NCI-H1417 (cell line): ENCODE results near the gene GALR2.

ENCODE experiments used
- DNase-seq, 3 experiments: peaks; one replicate each; lab custom pipeline; 2025; lab: John Stamatoyannopoulos, UW

GALR2 gene

GRCh38 chr17:76092526-76093413, 18.2 kb downstream of the GALR2 start:
- no peak for DNase-seq

GRCh38 chr17:76094046-76094445, 19.5 kb downstream of the GALR2 start:
- DNase-seq = no peak

- no peak for DNase-seq
These were observed 21.4 kb downstream of the GALR2 start for GRCh38 chr17:76095943-76096342.

- DNase-seq = no peak
These were observed 23.2 kb downstream of the GALR2 start for GRCh38 chr17:76097716-76098295.

GRCh38 chr17:76102944-76103273, 28.3 kb downstream of the GALR2 start:
- DNase-seq = peak in 2 of 3 experiments; percentile 35 to 49

- peak; percentile 91 to 97 (median 96) for DNase-seq
These were observed 28.9 kb downstream of the GALR2 start, which contains the start of gene EXOC7 for GRCh38 chr17:76103274-76104139. Gene EXOC7 (minus strand): TSS chr17:76103787. CDS start chr17:76103692, 95 bp downstream.

- no peak for DNase-seq
These were observed 29.7 kb downstream of the GALR2 start for GRCh38 chr17:76104140-76104895.

GRCh38 chr17:76104896-76105231, 30.3 kb downstream of the GALR2 start:
- no peak for DNase-seq

GRCh38 chr17:76106703-76107102, 32.1 kb downstream of the GALR2 start:
- peak in 1 of 3 experiments; percentile 29 for DNase-seq

- peak in 2 of 3 experiments; percentile 9 to 27 for DNase-seq
These were observed 32.9 kb downstream of the GALR2 start for GRCh38 chr17:76107509-76107908.

GRCh38 chr17:76111956-76112355, 37.4 kb downstream of the GALR2 start:
- DNase-seq = no peak

GRCh38 chr17:76115138-76115754, 40.7 kb downstream of the GALR2 start:
- no peak for DNase-seq

- no peak for DNase-seq
These were observed 45.1 kb downstream of the GALR2 start for GRCh38 chr17:76119409-76120371.

GRCh38 chr17:76120658-76121008, 46.1 kb downstream of the GALR2 start:
- no peak for DNase-seq

- no peak for DNase-seq
These were observed 47.4 kb downstream of the GALR2 start for GRCh38 chr17:76121932-76122430.

GRCh38 chr17:76122431-76123190, 48.0 kb downstream of the GALR2 start:
- DNase-seq = no peak

GRCh38 chr17:76123191-76123499, 48.6 kb downstream of the GALR2 start:
- no peak for DNase-seq

- DNase-seq = no peak
These were observed 49.4 kb downstream of the GALR2 start for GRCh38 chr17:76123749-76124581.
